GM12864 (cell line): ENCODE data around the gene AP4M1.

Experiments
- DNase-seq: peaks from one replicate; pipeline ENCODE4 v3.0.0-alpha.2; 2011; ENCODE audit warnings: low read depth
- H3K4me3 ChIP-seq: 2 replicates; pipeline ENCODE4 v1.5.1; 2011; ENCODE audit warnings: mild to moderate bottlenecking, low read depth, low read length, control low read depth
- TF ChIP-seq, protein P1 (sequence below): IDR thresholded peaks from 2 replicates; pipeline ENCODE4 v1.5.1; 2011; ENCODE audit warnings: low read depth, mild to moderate bottlenecking, moderate library complexity, low read length, control low read depth, inconsistent platforms; ENCODE audit errors: missing control alignments

The AP4M1 gene

DNA sequence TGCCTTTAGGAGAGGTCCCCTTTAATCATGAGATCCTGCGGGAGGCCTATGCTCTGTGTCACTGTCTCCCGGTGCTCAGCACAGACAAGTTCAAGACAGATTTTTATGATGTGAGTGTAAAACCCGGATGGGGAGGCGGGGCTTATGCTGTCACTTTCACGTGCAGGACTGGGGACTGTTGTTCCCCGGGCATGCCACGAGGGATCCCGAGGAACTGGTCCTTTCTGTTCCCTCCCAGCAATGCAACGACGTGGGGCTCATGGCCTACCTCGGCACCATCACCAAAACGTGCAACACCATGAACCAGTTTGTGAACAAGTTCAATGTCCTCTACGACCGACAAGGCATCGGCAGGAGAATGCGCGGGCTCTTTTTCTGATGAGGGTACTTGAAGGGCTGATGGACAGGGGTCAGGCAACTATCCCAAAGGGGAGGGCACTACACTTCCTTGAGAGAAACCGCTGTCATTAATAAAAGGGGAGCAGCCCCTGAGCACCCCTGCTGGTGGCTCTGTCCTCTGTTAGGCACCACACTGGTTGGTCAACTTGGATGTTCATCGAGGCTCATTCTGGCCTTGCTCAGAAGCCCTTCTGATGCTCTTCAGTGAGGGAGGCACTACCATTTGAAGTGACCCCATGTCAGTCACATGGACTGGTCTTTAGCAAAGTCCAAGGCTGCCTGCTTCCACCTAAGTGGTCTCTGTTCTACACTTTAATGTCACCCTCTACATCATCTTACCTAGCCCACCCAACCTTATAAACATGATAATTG, 9.8 kb upstream of the AP4M1 start:
- DNase-seq, result no peak
- TF ChIP-seq, protein P1, sequence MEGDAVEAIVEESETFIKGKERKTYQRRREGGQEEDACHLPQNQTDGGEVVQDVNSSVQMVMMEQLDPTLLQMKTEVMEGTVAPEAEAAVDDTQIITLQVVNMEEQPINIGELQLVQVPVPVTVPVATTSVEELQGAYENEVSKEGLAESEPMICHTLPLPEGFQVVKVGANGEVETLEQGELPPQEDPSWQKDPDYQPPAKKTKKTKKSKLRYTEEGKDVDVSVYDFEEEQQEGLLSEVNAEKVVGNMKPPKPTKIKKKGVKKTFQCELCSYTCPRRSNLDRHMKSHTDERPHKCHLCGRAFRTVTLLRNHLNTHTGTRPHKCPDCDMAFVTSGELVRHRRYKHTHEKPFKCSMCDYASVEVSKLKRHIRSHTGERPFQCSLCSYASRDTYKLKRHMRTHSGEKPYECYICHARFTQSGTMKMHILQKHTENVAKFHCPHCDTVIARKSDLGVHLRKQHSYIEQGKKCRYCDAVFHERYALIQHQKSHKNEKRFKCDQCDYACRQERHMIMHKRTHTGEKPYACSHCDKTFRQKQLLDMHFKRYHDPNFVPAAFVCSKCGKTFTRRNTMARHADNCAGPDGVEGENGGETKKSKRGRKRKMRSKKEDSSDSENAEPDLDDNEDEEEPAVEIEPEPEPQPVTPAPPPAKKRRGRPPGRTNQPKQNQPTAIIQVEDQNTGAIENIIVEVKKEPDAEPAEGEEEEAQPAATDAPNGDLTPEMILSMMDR, result no peak
- H3K4me3 ChIP-seq, result no peak overlapping the region

DNA sequence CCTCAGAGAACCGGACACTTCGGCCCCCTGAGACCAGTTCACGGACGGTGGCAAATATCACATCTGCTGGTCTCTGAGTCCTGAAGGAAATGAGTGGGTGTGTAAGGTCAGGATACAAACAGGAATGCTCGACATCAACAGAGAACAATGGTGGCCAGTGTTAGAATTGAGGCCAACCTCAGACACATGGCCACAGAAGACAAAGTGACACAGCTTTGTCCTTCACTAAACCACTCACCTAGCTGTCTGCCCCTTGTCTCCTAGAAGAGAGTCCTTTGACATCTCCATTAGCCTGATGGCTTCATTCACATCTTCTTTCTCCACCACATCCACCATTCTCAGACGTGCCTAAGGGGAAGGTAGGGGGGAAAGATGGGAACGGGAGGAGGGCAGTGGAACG, 8.4 kb upstream of the AP4M1 start:
- DNase-seq, result no peak
- H3K4me3 ChIP-seq, result no peak overlapping the region
- TF ChIP-seq, protein P1, result no peak

DNA sequence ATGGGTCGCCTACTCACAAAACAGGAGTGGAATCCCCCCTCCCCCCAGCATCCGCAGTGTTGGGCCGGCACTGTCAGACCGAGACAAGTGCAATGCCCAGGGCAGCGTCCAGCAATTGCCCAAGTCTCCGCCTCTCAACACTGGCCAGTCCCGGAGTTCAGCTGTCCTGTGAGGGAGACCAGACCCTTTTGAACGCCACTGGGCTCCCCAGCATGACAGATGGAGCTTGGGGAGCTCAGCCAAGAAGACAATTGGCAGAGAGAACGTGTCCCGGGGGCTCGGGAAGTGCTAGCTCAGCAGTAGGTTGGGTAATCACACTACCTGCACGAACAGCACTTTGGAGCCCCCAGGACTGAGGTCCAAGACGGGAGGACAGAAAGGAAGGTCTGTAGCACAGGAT, 7.9 kb upstream of the AP4M1 start:
- DNase-seq, result no peak
- TF ChIP-seq, protein P1, result no peak

DNA sequence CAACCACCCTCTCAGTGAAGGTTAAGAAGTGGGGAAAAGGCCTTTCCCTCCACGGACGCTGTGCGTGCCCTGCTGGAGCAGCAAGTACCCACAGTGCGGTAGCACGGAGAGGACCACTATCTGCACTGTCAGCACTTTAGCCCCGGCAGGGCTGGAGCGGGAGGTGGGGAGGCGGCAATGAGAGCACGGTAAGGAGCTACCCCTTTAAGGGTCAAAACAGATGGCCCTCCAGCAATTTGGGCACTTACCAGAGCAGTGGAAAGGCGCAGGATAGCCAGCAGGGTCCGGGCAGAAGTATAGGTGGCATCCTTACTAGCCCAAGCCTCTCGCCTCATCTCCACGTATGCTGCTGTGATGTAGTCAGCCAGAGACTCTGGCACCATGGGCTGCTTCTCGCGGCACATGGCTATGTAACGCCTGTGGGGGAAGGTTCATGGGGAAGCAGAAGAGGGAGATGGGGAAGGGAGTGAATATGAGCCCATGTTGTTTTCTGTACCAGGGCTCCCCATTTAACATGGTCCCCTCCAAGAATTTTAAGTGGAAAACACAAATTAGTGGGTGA, 7.4 kb upstream of the AP4M1 start:
- no peak for DNase-seq
- H3K4me3 ChIP-seq, result no peak overlapping the region
- TF ChIP-seq, protein P1, result no peak

More for the DNA sequence above, 7.9 kb upstream of the AP4M1 start:
- H3K4me3 ChIP-seq, result no peak overlapping the region

DNA sequence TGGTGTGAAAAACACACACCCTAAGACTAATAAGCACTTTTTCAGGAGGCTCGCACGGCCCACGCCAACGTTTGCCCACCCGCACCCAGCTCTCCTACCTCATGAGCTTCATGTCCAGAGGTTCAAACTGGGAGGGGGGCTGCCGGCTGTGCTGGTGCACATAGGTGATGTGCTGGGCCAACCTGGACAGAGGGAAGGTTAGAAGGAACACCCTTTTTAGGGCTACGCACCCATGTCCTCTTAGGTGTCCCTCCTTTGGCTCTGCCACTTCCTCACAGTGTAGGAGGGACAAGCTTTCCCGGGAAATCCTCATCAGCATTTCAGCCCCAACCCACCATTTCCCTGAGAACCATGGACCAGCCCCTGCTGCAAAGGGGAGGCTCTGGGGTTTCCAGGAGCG, 6.2 kb upstream of the AP4M1 start:
- H3K4me3 ChIP-seq, result no peak overlapping the region
- TF ChIP-seq, protein P1, result no peak
- DNase-seq, result no peak

DNA sequence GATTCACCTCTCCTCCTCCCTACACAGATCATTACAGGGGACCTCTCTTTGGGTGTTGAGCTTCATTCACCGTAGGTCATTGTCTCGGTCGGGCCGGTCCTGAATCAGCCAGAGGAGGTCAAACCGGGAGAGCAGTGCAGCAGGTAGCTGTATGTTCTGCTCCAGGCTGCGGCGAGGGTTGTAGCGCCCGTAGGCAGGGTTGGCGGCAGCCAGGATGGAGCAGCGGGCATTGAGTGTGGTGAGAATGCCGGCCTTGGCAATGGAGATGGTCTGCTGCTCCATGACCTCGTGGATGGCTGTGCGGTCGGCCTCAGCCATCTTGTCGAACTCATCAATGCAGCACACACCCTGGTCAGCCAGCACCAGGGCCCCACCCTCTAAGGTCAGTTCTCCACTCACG, 5.7 kb upstream of the AP4M1 start:
- no peak overlapping the region for H3K4me3 ChIP-seq
- no peak for DNase-seq
- TF ChIP-seq, protein P1, result no peak

DNA sequence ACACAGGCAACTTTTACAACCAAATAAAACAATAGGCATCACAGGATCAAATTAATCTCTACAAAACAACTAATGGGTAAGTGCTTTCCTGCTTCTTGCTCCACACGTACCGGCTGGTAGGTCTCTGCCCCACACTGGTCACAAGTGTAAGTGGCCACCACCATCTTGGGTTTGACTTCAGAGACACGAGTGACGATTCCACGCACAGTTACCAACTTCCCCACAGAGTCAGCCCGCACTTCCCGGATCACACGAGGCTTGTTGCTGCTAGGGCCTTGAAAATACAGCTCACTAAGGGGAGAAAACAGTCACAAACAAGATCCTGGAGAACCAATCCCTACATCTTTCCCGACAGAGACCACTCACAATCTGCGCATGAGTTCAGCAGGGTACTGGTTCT, 2.5 kb upstream of the AP4M1 start:
- H3K4me3 ChIP-seq, result no peak overlapping the region
- TF ChIP-seq, protein P1, result no peak
- DNase-seq, result no peak
